Transverse colon (tissue), 4 donors: ENCODE results near the gene CCDC102B. TPM values are rescaled to one million over a fixed set of nuclear protein-coding genes. Genes with fewer than 3 reads are reported as not detected.

ENCODE experiments used
- DNase-seq: peaks from one replicate; pipeline ENCODE4 v3.0.0-alpha.2; 2019
- H3K27ac ChIP-seq, 4 donors: fragments of 200-600 bp; sonication (generic); 2 replicates each; pipeline ENCODE4 v1.5.1; 2016 to 2018; ENCODE audit warnings: inconsistent platforms in 4 of 4
- H3K27me3 ChIP-seq: fragments of 200-600 bp; sonication (generic); 2 replicates; pipeline ENCODE4 v1.5.1; 2017; ENCODE audit warnings: inconsistent platforms
- H3K36me3 ChIP-seq, 4 donors: fragments of 200-600 bp; sonication (generic); 2 replicates each; pipeline ENCODE4 v1.5.1; 2017 to 2019; ENCODE audit warnings: inconsistent platforms in 4 of 4
- H3K4me1 ChIP-seq, 4 donors: fragments of 200-600 bp; sonication (generic); 2 replicates each; pipeline ENCODE4 v1.5.1; 2017 to 2020; ENCODE audit warnings: inconsistent platforms in 4 of 4
- H3K4me3 ChIP-seq, 4 donors: fragments of 200-600 bp; sonication (generic); 1 replicate in 1 of 4; 2 replicates in 3 of 4; pipeline versions ENCODE4 v1.5.1 to v1.6.1; 2017 to 2019; ENCODE audit warnings: inconsistent platforms in 4 of 4
- H3K9me3 ChIP-seq, 2 donors: fragments of 200-600 bp; sonication (generic); 2 replicates each; pipeline ENCODE4 v1.5.1; 2017 to 2019; ENCODE audit warnings: inconsistent platforms in 2 of 2
- EP300 ChIP-seq: sonication (generic); formaldehyde crosslinking; IDR thresholded peaks from one replicate; pipeline ENCODE4 v1.6.1; 2017; ENCODE audit warnings: antibody characterized with exemption, low read depth
- POLR2A ChIP-seq: fragments of 450-650 bp; IDR thresholded peaks from one replicate; pipeline ENCODE4 v1.6.1; 2016; ENCODE audit warnings: antibody characterized with exemption, mild to moderate bottlenecking, moderate library complexity
- POLR2AphosphoS5 ChIP-seq, 3 donors: sonication (generic); formaldehyde crosslinking; IDR thresholded peaks; one replicate each; pipeline ENCODE4 v1.6.1; 2016; ENCODE audit warnings: antibody characterized with exemption in 3 of 3
- WGBS, 2 donors: methylation state at CpG; one replicate each; pipeline ENCODE4 v1.1.5; 2018; ENCODE audit warnings: low coverage in 1 of 2; 5-methylcytosine and 5-hydroxymethylcytosine counted together
- in situ Hi-C, 4 donors: fragments of 200-750 bp; cut with MboI; loops; one replicate each; pipeline versions ENCODE4 v1.15.0 to v1.15.1; 2017; ENCODE audit warnings: low sequenced_read_pairs in 3 of 4, low pct_ligation_motif_present in 1 of 4, low pct_unique_long_range_greater_than_20kb in 1 of 4
- intact Hi-C: fragments of 100-400 bp; cut with DNase I; formaldehyde crosslinking; loops from one replicate; pipeline ENCODE4 v1.15.1; 2023; ENCODE audit warnings: low total_unique reads
- total RNA-seq, 4 donors: library from RNA; depleted of rRNA; stranded (reverse); fragments of >200 nt; gene quantifications; one replicate each; pipeline ENCODE4 v1.1.0, GENCODE V29; 2016
- TF ChIP-seq, protein P1 (sequence below), 5 experiments: fragments of 200-600 bp in 3 of 5; fragments of 450-650 bp in 2 of 5; sonication (generic) in 3 of 5; IDR thresholded peaks; 1 replicate in 2 of 5; 2 replicates in 3 of 5; pipeline ENCODE4 v1.5.1; 2016 to 2017; ENCODE audit warnings: antibody characterized with exemption in 5 of 5, inconsistent platforms in 3 of 5, mild to moderate bottlenecking in 2 of 5, moderate library complexity in 1 of 5

Gene CCDC102B
- total RNA-seq, 4 donors from 2014 or later: 1.5 to 6.0 (median 4.6) TPM

DNA sequence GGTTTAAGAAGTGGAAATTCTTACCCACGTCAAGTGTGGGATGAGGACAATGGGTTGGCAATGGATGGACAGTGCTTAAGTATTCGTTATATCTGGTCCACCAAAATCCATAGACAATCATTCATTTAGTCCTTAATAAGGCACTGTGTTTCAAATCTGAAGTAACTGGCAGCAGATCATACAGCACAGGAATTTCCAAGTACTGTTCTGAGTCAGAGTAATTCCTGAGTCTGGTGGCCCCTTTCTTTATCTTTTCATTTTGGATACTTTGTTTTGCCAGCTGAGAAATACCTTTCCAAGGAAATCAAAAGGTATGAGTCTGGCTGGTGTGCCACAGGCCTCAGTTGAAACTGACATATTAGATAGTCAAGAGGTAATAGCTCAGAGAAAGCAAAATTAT lies 31.4 kb upstream of the CCDC102B start:
- DNase-seq: no peak
- Histone ChIP-seq H3K4me3 (no peak overlapping the region), H3K4me1 (no peaks in the 10 kb centered on the region), H3K36me3 (no peaks in the 10 kb centered on the region), H3K27ac (no peak overlapping the region), H3K27me3 (no peaks in the 10 kb centered on the region), H3K9me3 (no peaks in the 10 kb centered on the region)
- intact Hi-C loops: no loop called here
- TF ChIP-seq EP300 (no peak), POLR2A (no peak), POLR2AphosphoS5 (IDR thresholded peaks at IDR 0.05) (no peak)
- TF ChIP-seq, protein P1, sequence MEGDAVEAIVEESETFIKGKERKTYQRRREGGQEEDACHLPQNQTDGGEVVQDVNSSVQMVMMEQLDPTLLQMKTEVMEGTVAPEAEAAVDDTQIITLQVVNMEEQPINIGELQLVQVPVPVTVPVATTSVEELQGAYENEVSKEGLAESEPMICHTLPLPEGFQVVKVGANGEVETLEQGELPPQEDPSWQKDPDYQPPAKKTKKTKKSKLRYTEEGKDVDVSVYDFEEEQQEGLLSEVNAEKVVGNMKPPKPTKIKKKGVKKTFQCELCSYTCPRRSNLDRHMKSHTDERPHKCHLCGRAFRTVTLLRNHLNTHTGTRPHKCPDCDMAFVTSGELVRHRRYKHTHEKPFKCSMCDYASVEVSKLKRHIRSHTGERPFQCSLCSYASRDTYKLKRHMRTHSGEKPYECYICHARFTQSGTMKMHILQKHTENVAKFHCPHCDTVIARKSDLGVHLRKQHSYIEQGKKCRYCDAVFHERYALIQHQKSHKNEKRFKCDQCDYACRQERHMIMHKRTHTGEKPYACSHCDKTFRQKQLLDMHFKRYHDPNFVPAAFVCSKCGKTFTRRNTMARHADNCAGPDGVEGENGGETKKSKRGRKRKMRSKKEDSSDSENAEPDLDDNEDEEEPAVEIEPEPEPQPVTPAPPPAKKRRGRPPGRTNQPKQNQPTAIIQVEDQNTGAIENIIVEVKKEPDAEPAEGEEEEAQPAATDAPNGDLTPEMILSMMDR (IDR thresholded peaks at IDR 0.05): no peak
- in situ Hi-C loops: no loop called here
- 90 to 94% methylated on average over 2 of the region's 2 CpGs for whole genome bisulfite sequencing, 2 donors

DNA sequence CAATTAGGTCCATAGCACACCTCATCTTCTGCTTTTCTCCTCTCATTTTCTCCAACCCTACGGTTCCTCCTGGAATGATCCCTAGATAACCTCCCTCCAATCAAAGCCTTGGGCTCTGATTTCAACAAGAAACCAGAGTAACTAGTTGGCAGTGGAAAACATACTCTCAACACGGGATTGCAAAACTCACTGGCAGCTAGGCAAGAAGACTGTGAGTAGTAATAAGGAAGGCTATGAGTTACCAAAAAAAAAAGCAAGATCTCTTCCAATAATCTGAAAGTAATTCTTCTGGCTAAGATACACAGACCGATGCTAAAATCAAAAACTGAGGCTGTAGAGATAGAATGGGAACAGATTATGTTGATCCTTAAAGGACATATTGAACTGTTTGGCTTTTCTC lies 28.4 kb upstream of the CCDC102B start:
- WGBS, 2 donors: 68% methylated on average over 3 of the region's 3 CpGs
- DNase-seq: no peak

DNA sequence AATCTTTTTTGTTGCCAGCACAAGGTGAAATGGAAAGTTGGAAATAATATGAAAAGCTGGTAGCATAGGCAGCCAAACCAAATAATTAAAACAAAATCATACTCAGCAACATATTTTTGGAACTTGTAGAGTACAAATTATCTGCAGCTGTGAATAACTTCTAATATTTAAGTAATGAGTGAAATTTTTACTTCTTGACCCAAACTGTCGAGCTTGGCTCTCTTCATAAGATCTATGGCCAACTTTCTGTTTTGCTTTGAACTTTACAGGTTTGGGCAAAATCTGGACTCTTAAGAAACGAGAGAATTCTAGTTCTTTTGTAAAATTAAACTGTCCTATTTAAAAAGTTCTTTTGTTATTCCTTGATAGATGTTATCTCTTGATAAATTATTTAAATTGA lies 25.6 kb upstream of the CCDC102B start:
- Histone ChIP-seq H3K4me3 (no peak overlapping the region), H3K36me3 (no peaks in the 10 kb centered on the region), H3K9me3 (no peaks in the 10 kb centered on the region), H3K27ac (no peak overlapping the region), H3K4me1 (no peaks in the 10 kb centered on the region), H3K27me3 (no peaks in the 10 kb centered on the region)
- 39 to 52% methylated on average over 2 of the region's 2 CpGs for WGBS, 2 donors
- in situ Hi-C loops (no loop called here), intact Hi-C loops (no loop called here)
- DNase-seq: no peak
- no peak for TF ChIP-seq POLR2AphosphoS5 (IDR thresholded peaks at IDR 0.05)
- TF ChIP-seq POLR2A: no peak
- TF ChIP-seq, protein P1 (IDR thresholded peaks at IDR 0.05): no peak
- TF ChIP-seq EP300: no peak

More for the DNA sequence above, 28.4 kb upstream of the CCDC102B start:
- TF ChIP-seq EP300: no peak
- TF ChIP-seq, protein P1 (IDR thresholded peaks at IDR 0.05): no peak
- TF ChIP-seq POLR2AphosphoS5 (IDR thresholded peaks at IDR 0.05): no peak
- TF ChIP-seq POLR2A: no peak
- intact Hi-C loops (no loop called here), in situ Hi-C loops (no loop called here)
- Histone ChIP-seq H3K9me3 (no peaks in the 10 kb centered on the region), H3K4me1 (no peaks in the 10 kb centered on the region), H3K4me3 (no peak overlapping the region), H3K27me3 (no peaks in the 10 kb centered on the region), H3K36me3 (no peaks in the 10 kb centered on the region), H3K27ac (no peak overlapping the region)

DNA sequence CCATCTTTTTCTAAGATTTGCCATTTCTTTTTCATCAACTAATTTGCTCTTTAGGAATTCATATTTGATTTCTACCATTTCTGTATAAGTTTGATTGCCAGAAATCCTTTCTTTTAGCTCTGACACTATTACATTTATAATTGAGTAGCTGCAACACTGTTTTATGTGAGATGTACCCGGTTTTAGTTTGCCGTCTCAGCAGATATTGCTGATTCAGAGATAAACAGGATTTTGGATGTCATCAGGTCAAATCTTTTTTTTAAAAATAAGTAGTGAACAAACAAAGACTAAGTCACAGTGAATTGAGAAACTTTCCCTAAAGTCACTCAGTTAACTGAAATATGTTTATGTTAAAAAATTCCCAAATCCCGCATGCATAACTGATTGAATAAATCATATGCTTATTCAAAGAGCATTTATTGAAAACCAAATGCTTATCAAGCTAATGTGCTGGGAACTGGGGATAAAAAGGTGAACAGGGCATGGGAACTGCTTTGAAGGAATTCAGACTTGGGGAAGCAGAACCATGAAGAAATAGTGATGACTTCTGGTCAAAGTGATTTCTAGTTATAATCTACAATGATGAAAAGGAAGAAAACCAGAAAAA lies 19.5 kb upstream of the CCDC102B start:
- no peak for TF ChIP-seq POLR2AphosphoS5 (IDR thresholded peaks at IDR 0.05)
- no peaks in the 10 kb centered on the region for H3K27me3 ChIP-seq
- intact Hi-C loops: no loop called here
- in situ Hi-C loops: no loop called here
- H3K4me3 ChIP-seq: no peak overlapping the region
- no peaks in the 10 kb centered on the region for H3K36me3 ChIP-seq
- no peak for DNase-seq
- no peaks in the 10 kb centered on the region for H3K9me3 ChIP-seq
- H3K4me1 ChIP-seq: no peaks in the 10 kb centered on the region
- no peak overlapping the region for H3K27ac ChIP-seq
- 60 to 70% methylated on average over 3 of the region's 3 CpGs for WGBS, 2 donors

DNA sequence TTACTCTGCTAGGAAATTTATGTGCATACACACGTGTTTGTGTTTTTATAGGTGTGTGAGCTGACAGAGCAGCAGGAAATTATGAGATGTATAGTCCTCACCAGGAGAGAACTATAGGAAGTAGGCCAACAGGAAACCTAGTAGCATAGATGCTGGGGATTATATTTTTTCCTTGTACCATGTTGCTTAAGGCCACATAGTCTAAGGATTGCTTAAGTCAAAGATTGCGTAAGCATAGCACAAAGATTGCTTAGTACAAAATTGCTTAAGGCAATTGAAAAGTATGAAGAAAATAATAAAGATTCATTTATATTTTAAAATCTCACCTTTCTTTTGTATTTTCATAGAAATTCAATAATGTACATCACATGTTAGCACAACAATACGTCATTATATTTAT lies 18.7 kb upstream of the CCDC102B start:
- no peak for DNase-seq
- in situ Hi-C loops: no loop called here

More for the DNA sequence above, 18.7 kb upstream of the CCDC102B start:
- Histone ChIP-seq H3K4me1 (no peaks in the 10 kb centered on the region), H3K9me3 (no peaks in the 10 kb centered on the region), H3K4me3 (no peak overlapping the region), H3K36me3 (no peaks in the 10 kb centered on the region), H3K27ac (no peak overlapping the region), H3K27me3 (no peaks in the 10 kb centered on the region)
- intact Hi-C loops: no loop called here
- 57 to 59% methylated on average over 3 of the region's 3 CpGs for WGBS, 2 donors
- TF ChIP-seq POLR2A: no peak
- TF ChIP-seq EP300: no peak
- TF ChIP-seq, protein P1 (IDR thresholded peaks at IDR 0.05): no peak
- no peak for TF ChIP-seq POLR2AphosphoS5 (IDR thresholded peaks at IDR 0.05)
